SH-SY5Y (cell line): ENCODE results near the gene TMEM158.

Experiments
- GATA2 ChIP-seq: IDR thresholded peaks from 2 replicates; pipeline ENCODE4 v1.6.1; 2011; ENCODE audit warnings: mild to moderate bottlenecking, low read depth, low read length
- GATA3 ChIP-seq: IDR thresholded peaks from 2 replicates; pipeline ENCODE4 v1.6.1; 2011; ENCODE audit warnings: low read depth, mild to moderate bottlenecking, low read length, moderate library complexity

DNA sequence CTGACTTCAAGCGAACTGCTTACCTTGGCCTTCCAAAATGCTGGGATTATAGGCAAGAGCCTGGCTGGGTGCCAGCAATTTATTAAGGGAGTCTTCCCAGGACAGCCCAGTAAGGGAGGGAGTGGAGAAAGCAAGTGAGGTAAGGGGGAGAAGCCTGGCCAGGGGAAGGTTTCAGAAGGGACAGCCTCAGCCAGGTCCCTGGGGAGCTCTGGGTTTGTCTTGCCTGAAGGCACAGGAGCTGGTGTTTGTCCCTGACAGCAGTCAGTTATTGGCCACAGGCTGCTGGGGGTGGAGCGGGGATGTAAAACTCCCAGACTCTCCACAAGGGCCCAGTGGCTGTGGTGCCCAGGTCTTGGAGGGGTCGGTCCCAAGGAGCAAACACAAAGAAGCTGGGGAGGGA lies 46.9 kb downstream of the TMEM158 start:
- TF ChIP-seq GATA2 (no peak), GATA3 (no peak)
